Measurements from ENCODE around the gene TRIM44.

- TF ChIP-seq POLR2A (IDR thresholded peaks at IDR 0.05), result no peak
- TF ChIP-seq CTCF (IDR thresholded peaks at IDR 0.05), result no peak
Observed at GRCh38 chr11:35798983-35799382, 136.4 kb downstream of the TRIM44 start.
